NCI-H1105 (cell line): Measurements from ENCODE around the gene TCF7L2.

Experiments used
- DNase-seq: peaks from one replicate; lab custom pipeline; 2025; lab: John Stamatoyannopoulos, UW

Gene TCF7L2

DNA sequence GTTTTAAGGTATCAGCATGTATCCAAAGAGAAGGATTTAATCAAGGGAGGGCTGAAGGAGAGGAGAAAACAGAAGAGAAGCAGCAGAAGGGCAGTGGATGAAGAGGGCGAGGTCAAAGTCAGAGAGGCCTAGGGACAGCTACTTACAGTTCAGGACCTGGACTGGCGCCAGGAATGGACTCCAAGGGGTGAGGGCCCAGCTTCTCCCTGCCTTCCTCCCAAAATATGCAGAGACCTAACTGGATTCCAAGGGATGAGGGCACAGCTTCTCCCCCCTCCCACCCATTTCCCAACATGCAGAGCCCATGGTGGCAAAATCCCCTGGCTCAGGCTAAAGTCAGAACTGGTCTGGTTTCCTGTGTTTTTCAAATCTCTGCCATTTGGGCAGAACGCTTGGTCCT, 3.4 kb upstream of the TCF7L2 start:
- no peak for DNase-seq

DNA sequence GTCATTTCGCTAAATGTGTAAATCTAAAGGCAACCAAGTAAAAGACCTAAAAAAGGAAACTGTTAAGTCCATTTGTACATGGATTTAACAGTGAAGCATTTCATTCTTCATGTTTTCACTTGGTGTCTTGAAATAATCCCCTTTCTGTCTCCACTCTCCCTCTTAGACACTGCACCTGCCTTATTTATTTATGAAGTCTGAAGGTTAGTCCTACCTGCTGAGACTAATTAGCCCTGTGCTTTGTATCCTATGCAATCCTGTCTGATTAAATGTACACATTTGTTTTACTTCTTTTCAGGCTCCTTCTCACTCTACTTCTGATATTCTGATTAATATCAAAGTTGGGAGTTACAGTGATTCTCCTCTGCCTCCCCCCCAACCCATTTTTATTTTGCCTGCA, 1.9 kb upstream of the TCF7L2 start:
- no peak for DNase-seq

DNA sequence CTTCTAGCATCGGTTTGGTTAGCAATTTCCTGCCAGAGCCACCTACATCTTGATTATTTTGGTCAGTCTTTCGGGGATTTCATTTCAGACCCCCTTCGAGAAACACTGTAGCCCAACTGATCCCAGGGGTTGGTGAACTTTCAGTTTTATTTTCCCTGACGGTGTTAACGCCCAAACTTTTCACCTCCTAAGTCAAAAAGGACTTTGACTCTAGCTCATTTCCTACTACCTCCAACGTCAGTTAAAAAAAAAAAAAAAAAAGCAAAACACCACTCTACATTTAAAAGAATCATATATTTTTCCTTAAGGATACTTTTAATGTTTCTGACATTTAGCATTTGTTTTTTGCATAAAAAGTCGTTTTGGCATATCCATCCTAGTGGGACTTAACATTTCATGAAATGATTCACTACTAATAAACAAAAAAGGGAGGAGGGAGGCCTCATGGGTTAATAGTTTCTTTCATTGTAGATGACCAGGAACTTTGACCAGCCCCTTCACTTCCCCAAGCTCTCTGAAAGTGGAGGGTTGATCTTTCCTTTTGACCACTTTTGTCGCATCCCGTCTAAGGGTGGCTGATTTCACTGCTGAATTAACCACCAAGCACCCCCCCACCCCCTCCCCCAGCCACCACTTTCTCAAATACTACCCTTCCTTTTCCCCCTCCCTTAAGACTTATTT, 764 bp upstream of the TCF7L2 start:
- DNase-seq, result no peak

DNA sequence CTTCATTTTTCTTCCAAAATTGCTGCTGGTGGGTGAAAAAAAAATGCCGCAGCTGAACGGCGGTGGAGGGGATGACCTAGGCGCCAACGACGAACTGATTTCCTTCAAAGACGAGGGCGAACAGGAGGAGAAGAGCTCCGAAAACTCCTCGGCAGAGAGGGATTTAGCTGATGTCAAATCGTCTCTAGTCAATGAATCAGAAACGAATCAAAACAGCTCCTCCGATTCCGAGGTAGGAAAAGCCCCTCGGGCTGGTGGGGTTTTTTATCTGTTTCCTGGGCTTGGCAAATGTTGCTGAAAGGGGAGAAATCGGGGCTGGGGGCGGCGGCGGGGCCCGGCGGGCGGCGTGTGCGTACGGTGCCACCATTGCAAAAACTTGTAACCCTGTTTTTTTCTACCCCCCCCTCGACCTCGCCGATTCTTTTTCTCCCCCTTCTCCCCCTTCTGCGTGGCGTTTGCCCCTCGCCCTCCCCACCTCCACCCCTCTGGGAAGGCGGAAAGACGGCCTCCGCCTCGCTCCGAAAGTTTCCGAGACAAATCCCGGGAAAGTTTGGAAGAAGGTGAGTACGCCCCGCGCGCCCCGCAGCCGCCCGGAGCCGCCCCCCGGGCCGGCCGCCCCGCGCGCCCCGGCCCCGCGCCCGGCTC, 789 bp downstream of the TCF7L2 start:
- no peak for DNase-seq

- DNase-seq, result no peak
These were observed 1.6 kb downstream of the TCF7L2 start for GRCh38 chr10:112951359-112952281.

- no peak for DNase-seq
These were observed 2.5 kb downstream of the TCF7L2 start for GRCh38 chr10:112952282-112953173.

GRCh38 chr10:112953174-112954159, 3.4 kb downstream of the TCF7L2 start:
- no peak for DNase-seq

DNA sequence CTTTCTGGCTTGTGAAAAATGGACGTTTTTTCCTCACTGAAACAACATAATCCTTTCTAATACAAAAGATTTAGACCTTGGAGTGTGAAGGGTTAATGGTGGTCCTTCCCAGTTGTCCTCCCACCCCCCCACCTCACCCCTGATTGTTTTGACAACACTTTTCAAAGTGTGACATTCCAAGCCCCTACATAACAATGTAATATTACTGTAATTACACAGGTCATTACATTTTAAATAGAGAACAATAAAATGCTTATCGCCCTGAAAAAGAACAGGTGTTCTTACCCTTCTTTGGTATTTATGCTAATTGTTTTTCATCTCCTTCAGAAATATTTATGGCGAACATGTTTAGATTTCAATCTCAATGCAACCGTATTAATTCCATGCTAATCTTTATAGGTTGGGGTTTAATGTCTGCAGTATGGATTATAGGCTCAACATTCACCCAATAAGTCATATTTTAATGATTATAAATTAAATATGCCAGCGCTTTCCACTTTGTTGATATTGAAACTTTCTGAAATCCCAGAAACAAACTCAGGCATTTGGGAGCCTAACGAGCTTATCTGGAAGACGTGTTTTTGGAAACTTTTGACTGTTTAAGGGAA, 5.0 kb downstream of the TCF7L2 start:
- DNase-seq, result no peak

DNA sequence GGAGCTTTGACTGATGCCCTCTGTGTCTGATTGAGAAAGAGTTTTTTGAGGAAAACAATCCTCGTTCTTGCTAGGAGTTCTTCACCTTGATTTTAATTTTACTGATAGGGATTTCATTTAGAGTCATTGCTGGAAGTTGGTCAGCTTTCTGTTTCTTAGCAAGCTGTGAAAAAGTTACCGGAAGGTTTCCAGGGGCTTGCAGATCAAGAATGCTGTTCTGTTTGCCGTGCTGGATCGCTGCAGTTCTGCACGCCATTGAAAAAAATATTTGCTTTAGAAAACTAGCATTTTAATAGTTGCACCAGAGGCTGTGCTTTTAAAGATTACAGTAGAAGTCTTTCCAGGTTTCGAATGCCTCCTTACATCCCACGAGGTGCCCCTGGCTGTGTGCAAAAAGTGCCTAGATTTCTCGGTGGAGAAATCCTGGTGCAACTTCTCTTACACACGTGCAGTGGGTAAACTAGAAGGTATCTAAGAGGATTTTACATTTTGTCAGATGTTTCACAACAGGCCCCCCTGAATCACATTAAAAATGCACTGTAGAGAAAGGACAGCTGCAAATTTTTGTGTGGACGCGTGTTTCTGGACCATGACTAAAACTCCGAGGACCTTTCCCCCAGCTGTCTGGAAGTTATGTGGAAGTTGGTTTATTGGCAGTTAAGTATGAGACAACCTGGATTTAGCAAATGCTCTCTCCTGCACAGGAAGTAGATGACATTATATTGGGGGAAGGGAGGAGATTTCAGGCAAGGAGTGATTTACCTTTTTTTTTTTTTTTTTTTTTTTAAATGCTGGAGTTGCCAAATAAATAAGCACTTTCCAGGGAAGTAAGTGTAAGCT, 5.8 kb downstream of the TCF7L2 start:
- no peak for DNase-seq

- no peak for DNase-seq
These were observed 6.7 kb downstream of the TCF7L2 start for GRCh38 chr10:112956631-112957350.

- DNase-seq, result no peak
These were observed 7.6 kb downstream of the TCF7L2 start for GRCh38 chr10:112957640-112958092.

GRCh38 chr10:112958275-112958995, 8.4 kb downstream of the TCF7L2 start:
- DNase-seq, result no peak

GRCh38 chr10:112959207-112959838, 9.3 kb downstream of the TCF7L2 start:
- DNase-seq, result no peak

- DNase-seq, result no peak
These were observed 10.2 kb downstream of the TCF7L2 start for GRCh38 chr10:112960151-112960681.

- DNase-seq, result no peak
These were observed 11.6 kb downstream of the TCF7L2 start for GRCh38 chr10:112961609-112962008.

- no peak for DNase-seq
These were observed 12.3 kb downstream of the TCF7L2 start for GRCh38 chr10:112962343-112962742.

GRCh38 chr10:112963835-112964234, 13.8 kb downstream of the TCF7L2 start:
- no peak for DNase-seq
